Right lobe of liver (tissue), 4 donors: ENCODE measurements around the gene IL1RAPL1.

ENCODE experiments used
- CTCF ChIP-seq, 4 donors: fragments of 200-600 bp in 3 of 4; fragments of 450-650 bp in 1 of 4; IDR thresholded peaks; one replicate each; pipeline versions ENCODE4 v1.5.1 to v1.8.0; 2016 to 2022; ENCODE audit warnings: antibody characterized with exemption in 4 of 4, mild to moderate bottlenecking in 2 of 4
- POLR2A ChIP-seq: fragments of 450-650 bp; IDR thresholded peaks from one replicate; pipeline ENCODE4 v1.6.1; 2017; ENCODE audit warnings: antibody characterized with exemption, mild to moderate bottlenecking
- donor health status: DM: no; HTN: no; CAD: no.
- donor health status: DM: no; HTN: no; CAD: no.
- donor health status: DM: no; HTN: yes; CAD: no.

- TF ChIP-seq CTCF (IDR thresholded peaks at IDR 0.05) (no peak), POLR2A (no peak)
These were observed 456.5 kb downstream of the IL1RAPL1 start for GRCh38 chrX:29043746-29044145.
